GM12891 (cell line): ENCODE measurements around the gene SUCO.

ENCODE experiments used
- DNase-seq: peaks from one replicate; pipeline ENCODE4 v3.0.0; 2011; ENCODE audit warnings: low spot score; ENCODE audit not compliant: insufficient read length
- FAIRE-seq: peaks from 2 replicates; lab custom pipeline; 2011; peaks lifted over from hg19 to GRCh38; lab: Jason Lieb, UNC
- PAX5 ChIP-seq: IDR thresholded peaks from 2 replicates; pipeline ENCODE4 v1.6.1; 2011; ENCODE audit warnings: low read length, moderate library complexity, mild to moderate bottlenecking; ENCODE audit not compliant: insufficient read depth, severe bottlenecking
- POLR2A ChIP-seq: IDR thresholded peaks from 2 replicates; pipeline ENCODE4 v1.6.1; 2011; ENCODE audit warnings: low read depth, low read length, control low read depth
- POLR2AphosphoS5 ChIP-seq: IDR thresholded peaks from 2 replicates; pipeline ENCODE4 v1.6.1; 2011; ENCODE audit warnings: low read depth, low read length, control low read depth
- POU2F2 ChIP-seq: IDR thresholded peaks from 2 replicates; pipeline ENCODE4 v1.6.1; 2011; ENCODE audit warnings: low read depth, mild to moderate bottlenecking, control low read depth, low read length, moderate library complexity
- SPI1 ChIP-seq: IDR thresholded peaks from 2 replicates; pipeline ENCODE4 v1.6.1; 2011; ENCODE audit warnings: low read depth, low read length, control low read depth
- TAF1 ChIP-seq: IDR thresholded peaks from 2 replicates; pipeline ENCODE4 v1.6.1; 2011; ENCODE audit warnings: low read depth, low read length, control low read depth

SUCO gene

GRCh38 chr1:172557270-172557669 lies 24.3 kb downstream of the SUCO start:
- TF ChIP-seq TAF1 (no peak), POLR2AphosphoS5 (no peak), SPI1 (no peak), POU2F2 (no peak), POLR2A (no peak), PAX5 (no peak)
- no peak for FAIRE-seq
- DNase-seq: no peak

GRCh38 chr1:172559572-172560210 lies 26.7 kb downstream of the SUCO start:
- TF ChIP-seq SPI1: no peak
- no peak for TF ChIP-seq POU2F2
- no peak for TF ChIP-seq TAF1
- FAIRE-seq: no peak
- no peak for DNase-seq

- DNase-seq: no peak
- no peak for FAIRE-seq
- TF ChIP-seq PAX5 (no peak), POLR2AphosphoS5 (no peak), POLR2A (no peak), TAF1 (no peak), SPI1 (no peak), POU2F2 (no peak)
Observed at GRCh38 chr1:172561252-172561651, 28.3 kb downstream of the SUCO start.

GRCh38 chr1:172566196-172566997 lies 33.4 kb downstream of the SUCO start:
- DNase-seq: no peak
- no peak for FAIRE-seq
- TF ChIP-seq POLR2A (no peak), PAX5 (no peak), POLR2AphosphoS5 (no peak), POU2F2 (no peak), TAF1 (no peak), SPI1 (no peak)

- DNase-seq (no peak), FAIRE-seq (no peak)
- no peak for TF ChIP-seq POLR2A
Observed at GRCh38 chr1:172567720-172568119, 34.8 kb downstream of the SUCO start.

GRCh38 chr1:172574080-172574479 lies 41.1 kb downstream of the SUCO start:
- FAIRE-seq (no peak), DNase-seq (no peak)
- TF ChIP-seq POLR2A: no peak
- no peak for TF ChIP-seq PAX5
- TF ChIP-seq SPI1: no peak
- no peak for TF ChIP-seq POLR2AphosphoS5
- TF ChIP-seq TAF1: no peak
- no peak for TF ChIP-seq POU2F2

GRCh38 chr1:172578586-172578985 lies 45.6 kb downstream of the SUCO start:
- DNase-seq (no peak), FAIRE-seq (no peak)
- TF ChIP-seq SPI1: no peak
- no peak for TF ChIP-seq POU2F2
- no peak for TF ChIP-seq PAX5
- no peak for TF ChIP-seq POLR2AphosphoS5
- TF ChIP-seq POLR2A: no peak
- TF ChIP-seq TAF1: no peak

- no peak for TF ChIP-seq POLR2A
- no peak for TF ChIP-seq TAF1
- TF ChIP-seq POU2F2: no peak
- TF ChIP-seq SPI1: no peak
- no peak for TF ChIP-seq POLR2AphosphoS5
- no peak for TF ChIP-seq PAX5
- no peak for FAIRE-seq
- DNase-seq: no peak
Observed at GRCh38 chr1:172581273-172581672, 48.3 kb downstream of the SUCO start.

- TF ChIP-seq POLR2AphosphoS5: no peak
- FAIRE-seq: no peak
- DNase-seq: no peak
Observed at GRCh38 chr1:172581779-172582178, 48.8 kb downstream of the SUCO start.

GRCh38 chr1:172582889-172583288 lies 49.9 kb downstream of the SUCO start:
- no peak for FAIRE-seq
- DNase-seq: no peak
- TF ChIP-seq PAX5: no peak

GRCh38 chr1:172585348-172585747 lies 52.4 kb downstream of the SUCO start:
- FAIRE-seq (no peak), DNase-seq (no peak)
- no peak for TF ChIP-seq SPI1
- TF ChIP-seq POU2F2: no peak
- TF ChIP-seq TAF1: no peak
- no peak for TF ChIP-seq POLR2A
- TF ChIP-seq PAX5: no peak
- TF ChIP-seq POLR2AphosphoS5: no peak

GRCh38 chr1:172585861-172586260 lies 52.9 kb downstream of the SUCO start:
- FAIRE-seq: no peak
- DNase-seq: no peak
- no peak for TF ChIP-seq SPI1
- no peak for TF ChIP-seq PAX5
- no peak for TF ChIP-seq POLR2AphosphoS5
- TF ChIP-seq POLR2A: no peak
- TF ChIP-seq POU2F2: no peak
- TF ChIP-seq TAF1: no peak
